CMK (cell line): ENCODE data around the gene CD68.
"Not testable (repeated sequence)": the region's sequence is repeated elsewhere in the genome, so short reads cannot be mapped to it uniquely, and the experiment has no call there.

Source experiments
- DNase-seq: peaks from one replicate; pipeline ENCODE4 v3.0.0-alpha.2; 2010; ENCODE audit warnings: low read depth

CD68 gene

DNA sequence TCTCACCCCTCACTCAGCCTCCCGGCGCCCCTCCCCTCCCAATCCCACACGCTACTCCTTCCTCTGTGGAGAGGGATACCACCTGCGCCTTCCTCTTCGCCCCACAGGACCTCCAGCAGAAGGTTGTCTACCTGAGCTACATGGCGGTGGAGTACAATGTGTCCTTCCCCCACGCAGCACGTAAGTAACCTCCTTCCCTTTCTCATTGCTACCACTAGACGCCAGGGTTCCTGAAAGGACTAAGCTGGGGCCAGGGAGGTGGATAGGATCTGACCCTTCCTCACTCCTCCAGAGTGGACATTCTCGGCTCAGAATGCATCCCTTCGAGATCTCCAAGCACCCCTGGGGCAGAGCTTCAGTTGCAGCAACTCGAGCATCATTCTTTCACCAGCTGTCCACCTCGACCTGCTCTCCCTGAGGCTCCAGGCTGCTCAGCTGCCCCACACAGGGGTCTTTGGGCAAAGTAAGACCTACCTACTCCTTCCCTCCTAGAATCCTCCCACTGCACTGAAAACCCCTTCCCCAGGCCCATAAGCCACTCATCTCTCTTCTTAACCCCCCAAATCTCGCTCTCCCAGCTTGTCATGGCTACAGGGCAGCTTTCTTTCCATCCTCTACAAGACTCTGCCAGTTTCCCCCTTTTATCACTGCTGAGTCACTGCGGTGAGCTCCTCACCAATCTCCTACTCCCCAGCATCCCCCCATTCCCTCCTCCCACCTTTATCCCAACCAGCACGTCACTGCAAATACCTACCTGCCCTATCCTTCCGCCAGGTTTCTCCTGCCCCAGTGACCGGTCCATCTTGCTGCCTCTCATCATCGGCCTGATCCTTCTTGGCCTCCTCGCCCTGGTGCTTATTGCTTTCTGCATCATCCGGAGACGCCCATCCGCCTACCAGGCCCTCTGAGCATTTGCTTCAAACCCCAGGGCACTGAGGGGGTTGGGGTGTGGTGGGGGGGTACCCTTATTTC, 1.5 kb downstream of the CD68 start:
- no peak for DNase-seq

DNA sequence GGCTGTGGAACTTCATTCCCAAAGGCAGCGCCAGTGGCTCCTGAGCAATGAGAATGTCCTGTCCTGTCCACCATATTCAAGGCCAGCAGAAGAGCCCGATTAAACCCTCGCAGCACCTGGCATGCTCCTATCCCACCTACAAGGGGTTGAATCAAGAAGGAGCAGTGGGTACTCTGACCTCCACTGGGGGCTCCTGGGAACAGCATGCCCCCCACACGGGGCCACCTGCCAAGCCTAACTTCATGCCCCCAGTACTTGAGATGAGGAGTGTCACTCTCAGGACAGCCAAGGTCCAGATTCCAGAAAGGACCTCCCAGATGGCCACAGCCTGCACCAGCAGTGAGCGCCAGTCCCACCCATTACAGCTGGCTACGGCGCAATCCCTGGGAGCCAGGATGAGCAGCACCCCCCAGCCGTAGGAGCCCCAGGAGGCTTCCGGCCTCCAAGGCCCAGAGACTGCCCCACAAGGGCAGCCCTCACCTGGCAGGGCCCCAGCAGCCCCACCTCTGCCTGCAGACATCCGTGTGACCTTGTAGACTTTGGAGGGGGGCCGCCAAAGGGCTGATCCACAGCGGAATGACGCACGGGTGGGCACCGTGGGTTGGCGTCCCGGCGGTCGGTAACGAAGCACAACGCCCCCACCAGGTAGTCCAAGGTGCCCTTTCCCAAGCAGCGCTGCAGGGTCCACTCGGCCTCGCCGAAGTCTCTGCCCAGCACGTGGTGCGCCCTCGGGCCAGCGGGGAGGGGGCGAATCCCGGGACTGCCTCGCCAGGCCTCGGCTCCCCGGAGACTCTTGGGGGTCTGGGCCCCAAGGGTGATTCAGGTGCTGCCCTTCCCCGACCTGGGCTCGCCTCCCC, 3.2 kb downstream of the CD68 start:
- DNase-seq = no peak

DNA sequence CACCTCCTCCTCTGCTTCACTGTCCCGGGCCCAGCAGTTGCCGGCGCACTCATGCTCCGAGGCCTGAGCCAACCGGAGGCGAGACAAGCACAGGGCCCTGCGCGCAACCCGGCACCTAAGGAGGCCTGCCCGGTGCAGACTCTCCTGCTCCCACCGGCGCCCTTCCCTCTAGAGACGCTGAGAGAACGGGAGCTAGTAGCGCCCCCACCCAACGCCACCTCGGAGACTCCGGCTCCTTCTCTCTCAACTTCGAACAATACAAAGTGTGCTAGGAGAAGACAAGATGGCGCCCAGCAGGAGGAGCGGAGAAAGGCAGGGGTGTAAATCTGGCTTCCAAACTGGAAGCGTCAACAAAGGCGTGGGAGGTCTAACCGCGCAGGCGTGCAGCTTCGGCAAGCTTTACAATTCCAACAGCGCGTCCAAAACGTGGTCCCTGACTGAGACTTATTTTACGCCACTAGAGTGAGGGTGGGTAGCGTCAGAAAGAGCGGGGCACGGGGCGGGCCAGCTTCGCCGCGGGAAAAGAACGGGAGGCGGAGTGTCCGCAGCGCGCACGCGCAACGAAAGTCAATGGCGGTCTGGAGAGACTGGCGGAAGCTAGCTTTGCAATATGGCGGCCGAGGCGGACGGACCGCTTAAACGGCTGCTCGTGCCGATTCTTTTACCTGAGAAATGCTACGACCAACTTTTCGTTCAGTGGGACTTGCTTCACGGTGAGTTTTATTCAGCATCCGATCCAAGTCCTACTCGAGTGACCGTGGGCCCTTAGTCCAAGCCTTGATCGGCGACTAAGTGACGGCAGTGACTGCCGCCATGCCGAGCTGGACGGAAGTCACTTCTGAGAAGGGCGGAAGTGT, 4.0 kb downstream of the CD68 start, which contains the start of gene MPDU1:
TSS of gene MPDU1 (plus strand) at position 600 of the 857 bp plus-strand sequence. CDS start at position 611, 11 bp downstream.
- peak; percentile 86 for DNase-seq

DNA sequence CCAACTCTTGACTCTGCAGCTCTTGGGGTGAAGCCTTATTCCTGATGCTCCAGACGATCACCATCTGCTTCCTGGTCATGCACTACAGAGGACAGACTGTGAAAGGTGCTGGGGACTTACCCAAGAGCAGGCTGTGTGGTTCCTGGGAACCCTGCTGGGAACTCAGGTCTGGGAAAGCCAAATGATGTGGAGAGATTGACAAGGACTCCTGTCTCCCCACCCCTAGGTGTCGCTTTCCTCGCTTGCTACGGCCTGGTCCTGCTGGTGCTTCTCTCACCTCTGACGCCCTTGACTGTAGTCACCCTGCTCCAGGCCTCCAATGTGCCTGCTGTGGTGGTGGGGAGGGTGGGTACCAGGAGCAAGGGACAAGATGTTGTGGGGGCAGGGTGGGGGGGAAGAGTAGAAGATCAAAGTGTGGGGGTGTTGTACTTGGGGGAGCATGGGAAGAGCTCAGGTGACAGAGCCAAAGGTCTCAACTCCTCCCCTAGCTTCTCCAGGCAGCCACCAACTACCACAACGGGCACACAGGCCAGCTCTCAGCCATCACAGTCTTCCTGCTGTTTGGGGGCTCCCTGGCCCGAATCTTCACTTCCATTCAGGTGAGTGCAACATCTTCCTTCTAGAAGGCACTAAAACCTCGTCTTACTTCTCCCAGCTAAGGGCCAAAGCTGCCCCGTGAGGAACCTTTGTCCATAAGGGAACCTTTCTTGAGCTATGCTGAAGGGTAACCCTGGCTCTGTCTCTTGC, 7.4 kb downstream of the CD68 start:
- DNase-seq = no peak

DNA sequence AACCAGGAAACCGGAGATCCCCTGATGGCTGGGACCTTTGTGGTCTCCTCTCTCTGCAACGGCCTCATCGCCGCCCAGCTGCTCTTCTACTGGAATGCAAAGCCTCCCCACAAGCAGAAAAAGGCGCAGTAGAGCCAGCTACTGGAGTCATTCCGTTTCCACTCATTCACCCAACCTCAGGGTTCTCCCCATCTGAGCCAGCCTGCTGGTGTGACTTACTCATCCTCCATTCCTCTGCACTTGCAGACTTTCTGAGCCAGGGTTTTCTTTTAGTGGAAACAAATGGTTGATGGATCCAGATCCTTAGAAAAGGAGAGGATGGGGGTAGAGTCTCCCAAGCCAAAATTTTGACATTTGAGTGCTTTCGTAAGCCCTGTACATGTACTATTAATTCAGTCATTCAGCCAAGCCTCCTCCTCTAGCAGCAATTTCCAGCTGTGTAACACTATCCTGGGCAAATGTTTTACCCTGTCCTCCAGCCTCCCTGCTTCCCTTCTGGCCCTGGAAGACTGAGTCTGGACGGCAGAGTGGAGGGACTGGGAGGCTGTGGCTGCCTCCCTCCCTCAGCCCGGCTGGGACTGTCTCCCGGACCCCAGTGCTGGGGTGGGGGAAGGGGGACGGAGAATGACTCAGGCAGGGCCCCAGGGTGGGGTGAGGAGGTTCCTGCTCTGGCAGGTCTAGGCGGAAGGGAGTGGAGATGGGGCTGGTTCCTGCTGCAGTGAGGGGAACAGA, 8.1 kb downstream of the CD68 start:
- no peak for DNase-seq

DNA sequence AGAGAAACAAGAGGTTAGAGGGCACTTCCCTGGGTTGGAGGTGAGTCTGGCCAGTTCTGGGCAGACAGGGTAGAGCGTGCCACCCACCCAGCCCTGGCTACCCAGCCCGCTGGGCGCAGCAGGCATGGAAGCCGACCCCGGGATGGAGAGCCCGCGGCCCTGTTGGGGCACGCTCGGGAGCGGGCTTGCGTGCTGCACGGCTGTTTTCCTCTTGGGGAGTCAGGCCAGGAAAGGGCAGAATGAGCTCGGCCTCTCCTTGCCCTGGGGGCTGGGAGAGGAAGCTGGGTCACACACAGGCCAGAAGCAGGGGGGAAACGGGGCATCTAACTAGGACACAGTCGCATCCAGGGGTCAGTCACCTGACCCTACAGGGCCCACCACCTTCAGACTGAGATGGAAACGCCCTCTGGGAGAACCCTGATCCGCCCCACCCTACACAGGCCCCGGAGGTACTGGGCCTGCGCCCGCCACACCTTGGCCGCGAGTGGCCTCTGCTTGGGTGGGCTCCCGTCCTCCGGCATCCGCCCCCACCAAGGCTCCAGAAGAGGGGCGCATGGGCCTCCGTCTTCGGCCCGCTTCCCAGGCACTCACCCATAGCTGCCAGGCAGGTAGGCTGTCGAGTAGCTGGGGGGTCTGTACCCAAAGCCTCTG, 9.2 kb downstream of the CD68 start:
- DNase-seq = no peak

DNA sequence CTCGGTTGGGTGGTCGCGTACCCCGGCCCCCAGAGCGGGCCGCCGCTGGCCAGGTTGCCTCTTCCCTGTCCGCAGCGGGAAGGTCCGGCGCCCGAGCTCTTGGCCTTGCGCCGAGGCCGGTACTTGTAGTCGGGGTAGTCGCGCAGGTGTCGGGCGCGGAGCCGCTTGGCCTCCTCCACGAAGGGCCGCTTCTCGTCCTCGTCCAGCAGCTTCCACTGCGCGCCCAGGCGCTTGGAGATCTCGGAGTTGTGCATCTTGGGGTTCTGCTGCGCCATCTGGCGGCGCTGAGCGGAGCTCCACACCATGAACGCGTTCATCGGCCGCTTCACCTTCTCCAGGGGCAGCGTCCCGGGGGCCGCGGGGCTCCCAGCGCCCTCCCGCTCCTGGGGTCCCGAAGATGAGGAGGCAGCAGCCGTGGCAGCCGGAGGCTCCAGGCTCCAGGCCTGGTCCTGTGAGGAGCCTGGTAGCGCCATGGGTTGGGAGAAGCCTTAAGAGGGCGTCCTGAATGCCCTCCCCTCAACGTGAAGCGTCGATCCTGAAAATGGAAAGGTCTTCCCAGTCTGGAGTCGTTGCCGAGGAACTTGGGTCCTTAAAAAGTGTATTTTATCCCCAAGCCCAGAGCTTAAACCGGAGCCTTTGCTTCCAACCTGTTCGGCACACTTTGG, 9.9 kb downstream of the CD68 start:
- DNase-seq = no peak

DNA sequence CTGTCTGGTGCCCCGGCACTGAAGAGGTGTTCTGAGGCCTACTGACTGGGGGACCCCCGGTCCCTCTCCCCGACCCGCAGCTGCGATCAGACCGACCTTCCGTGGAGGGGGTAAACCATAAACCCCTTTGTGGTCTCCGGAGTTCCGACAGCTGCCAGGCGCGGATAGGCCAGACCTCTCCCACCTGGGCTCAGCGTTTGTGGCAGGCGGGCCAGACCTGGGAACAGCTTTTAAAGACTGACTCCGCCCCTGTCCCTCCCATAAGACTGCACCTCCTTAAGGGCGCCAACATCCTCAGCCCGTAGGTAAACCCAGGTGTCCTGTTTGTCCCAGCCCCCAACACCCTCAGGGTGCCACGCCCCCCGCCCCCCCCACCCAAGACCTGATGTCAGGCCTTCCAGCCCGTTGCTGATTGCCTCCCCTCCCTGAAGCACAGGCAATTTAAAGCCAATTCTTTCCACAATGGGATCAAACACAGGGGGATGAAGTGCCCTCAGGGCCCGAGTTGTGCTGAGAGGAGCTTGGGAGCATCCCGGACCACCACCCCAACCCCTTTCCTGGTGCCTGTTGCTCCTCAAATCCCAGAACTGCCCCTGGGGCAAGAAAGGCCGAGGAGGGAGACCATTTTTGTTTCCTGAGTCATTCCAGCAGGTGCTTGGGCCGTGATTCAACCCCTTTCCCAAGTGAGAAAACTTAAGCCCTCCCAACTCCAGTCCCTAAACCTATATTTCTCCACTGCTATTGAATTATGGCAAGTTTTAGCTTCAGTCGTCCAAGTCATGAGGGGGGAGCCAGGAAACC, 10.7 kb downstream of the CD68 start, which contains the start of gene SOX15:
TSS of gene SOX15 (minus strand) at position 204 of the 801 bp plus-strand sequence. CDS start 418 bp downstream, outside the sequence.
- no peak for DNase-seq

DNA sequence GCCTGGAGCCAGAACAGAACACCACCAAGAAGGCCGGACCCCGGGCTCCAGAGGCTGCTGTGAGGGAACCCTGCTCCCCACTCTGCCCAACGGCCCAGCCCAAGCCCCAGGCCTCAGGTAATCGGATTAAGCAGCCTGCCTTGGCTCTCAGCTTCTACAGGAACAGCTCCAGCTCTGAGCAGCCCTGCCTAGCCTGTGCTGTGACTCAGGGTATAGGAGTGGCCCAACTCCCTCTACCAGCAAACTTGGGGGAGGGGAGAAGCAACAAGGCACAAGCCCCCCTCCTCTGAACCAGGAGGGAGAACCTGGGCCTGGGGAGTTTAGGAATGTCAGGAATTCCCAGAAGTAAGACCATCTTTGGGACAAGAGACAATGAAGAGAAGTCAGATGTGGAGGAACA, 11.3 kb downstream of the CD68 start:
- no peak for DNase-seq

DNA sequence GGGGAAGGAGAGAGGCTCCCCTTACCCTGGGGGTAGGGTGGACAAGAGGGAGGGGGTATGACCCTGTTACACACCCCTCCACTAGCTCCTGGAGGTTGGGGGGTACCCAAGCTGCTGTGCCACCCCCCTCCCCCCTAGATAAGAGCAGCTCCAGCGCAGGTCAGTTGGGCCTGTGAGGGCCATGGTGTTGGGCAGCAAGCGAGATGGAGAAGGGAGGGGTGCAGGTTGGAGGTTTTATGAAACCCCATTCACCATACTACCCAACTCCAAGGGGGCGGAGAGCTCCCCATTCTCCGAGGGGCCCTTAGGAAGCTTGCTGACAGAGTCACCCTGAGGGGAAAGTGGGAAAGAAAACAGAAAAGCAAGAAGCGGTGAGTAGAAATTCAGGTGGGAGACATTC, 12.2 kb downstream of the CD68 start:
- DNase-seq = no peak

DNA sequence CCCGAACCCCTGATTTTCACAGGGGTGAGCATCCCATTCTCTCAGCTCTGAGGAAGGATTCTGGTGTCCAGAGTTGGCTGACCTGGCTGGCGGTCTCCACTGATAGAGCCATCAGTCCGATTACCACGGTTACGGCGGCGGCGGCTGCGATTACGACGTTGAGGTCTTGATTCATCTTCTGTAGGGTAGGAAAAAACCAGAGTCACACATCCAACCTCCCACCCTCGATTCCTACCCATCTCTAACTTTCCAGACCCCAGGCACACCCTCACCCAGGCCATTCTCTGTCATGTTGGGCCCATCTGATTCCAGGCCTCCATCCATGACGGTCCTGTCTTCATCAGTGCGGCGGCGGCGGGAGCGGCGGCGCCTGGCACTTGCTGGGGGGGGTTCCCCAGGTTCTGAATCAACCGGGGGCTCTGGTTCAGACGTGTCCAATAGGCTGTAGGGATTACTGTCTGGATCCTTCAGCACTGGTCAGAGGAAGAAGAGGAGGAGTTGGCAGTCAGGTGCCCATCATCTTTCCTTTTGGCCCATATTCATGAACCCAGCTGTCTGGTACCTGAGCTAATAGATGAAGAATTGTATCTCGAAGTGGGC, 13.1 kb downstream of the CD68 start:
- no peak for DNase-seq

DNA sequence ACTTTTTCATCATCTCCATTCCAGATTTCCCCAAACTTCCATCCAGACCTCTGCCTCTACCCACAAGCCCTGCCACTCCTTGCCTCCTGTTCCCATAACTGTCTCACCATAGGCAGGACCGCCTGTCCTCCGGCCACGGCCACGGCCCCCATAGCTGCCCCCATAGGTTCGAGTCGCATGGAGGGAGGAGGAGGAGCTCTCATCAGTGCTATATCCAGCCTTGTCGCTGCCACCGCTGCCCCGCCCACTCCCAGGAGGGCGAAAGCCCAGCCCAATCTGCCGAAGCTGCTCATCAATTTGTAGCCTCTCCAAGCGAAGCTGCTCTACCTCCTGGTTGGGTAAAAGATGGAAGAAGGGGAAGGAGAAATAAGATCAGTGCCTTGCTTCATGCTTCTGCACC, 13.9 kb downstream of the CD68 start:
- no peak for DNase-seq

DNA sequence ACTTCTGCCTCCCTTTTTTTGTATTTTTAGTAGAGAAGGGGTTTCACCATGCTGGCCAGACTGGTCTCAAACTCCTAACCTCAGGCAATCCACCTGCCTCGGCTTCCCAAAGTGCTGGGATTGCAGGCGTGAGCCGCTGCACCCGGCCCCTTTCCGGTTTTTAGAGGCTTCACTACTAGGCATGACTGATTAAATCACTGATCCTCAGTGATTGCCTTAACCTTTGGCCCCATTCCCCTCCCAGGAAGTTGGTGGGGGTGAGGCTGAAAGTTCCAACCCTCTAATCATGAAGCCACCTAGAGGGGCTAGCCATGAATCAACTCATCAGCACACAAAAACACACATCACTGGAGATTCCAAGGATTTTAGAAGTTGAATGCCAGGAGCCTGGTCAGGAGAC, 18.1 kb downstream of the CD68 start:
- DNase-seq = not testable (repeated sequence)

DNA sequence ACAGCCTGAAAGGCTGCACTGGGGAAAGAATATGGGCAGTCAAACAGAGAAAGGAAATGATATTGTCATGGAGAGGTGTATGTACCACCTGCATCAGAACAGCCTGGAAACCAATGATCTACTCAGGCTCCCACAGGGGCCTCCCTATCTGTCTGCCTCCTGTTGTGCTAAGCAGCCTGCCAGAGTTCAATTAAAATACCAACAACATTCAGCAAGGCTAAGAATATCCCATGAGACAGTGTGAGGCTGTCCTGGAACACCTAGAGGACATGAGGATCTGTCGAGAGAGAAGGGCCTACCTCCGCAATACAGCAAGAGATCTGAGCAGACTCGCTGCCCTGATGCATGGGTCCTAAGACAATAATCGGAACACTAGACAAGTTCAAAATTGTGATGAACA, 26.8 kb downstream of the CD68 start:
- DNase-seq = no peak

DNA sequence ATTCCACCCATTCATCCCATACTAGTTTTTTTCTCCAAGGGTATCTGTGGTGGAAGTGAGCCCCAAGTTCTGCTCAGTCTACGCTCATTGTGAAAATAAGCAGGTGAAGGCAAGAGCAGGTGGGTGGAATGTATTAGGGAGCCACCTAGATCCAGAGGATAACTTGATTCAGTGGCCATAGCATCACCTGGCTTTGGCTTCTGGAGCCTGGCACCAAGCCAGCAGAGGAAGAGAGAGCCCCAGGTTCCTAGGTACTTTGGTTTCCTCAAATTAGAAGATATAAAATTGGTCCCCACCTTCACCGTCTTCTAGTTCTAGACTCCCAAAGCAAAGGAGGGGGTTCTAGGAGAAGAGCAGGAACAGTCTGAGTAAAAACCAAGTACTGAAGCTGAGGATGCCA, 31.2 kb downstream of the CD68 start:
- DNase-seq = no peak

DNA sequence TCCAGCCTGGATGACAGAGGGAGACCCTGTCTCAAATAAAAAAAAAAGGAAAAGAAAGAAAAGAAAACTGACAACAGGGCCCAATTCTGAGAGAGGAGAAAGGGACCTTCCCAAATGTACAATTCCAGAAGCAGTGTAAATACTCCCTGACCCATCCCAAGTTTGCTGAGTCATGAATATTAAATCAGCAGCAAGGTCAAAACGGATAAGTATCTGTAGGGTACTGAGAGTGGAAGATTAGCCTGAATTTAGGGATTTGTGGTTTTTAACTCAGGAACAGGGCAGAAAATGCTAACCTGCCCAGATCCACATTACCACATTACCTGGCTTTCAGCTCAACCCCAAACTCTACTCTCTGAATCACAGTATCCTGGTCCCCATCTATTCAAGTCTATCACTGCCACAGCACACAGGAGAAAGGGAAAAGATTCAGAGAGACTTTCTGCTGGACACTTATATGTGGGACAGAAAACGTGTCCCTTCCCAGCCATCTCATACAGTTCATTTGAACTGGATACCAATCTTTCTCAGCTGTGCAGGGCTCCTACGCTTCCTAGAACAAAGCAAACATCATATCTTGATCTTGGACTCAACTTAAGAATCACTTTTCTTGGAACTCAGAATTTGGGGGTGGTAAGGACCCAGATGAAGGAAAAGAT, 32.3 kb downstream of the CD68 start:
- DNase-seq = no peak

DNA sequence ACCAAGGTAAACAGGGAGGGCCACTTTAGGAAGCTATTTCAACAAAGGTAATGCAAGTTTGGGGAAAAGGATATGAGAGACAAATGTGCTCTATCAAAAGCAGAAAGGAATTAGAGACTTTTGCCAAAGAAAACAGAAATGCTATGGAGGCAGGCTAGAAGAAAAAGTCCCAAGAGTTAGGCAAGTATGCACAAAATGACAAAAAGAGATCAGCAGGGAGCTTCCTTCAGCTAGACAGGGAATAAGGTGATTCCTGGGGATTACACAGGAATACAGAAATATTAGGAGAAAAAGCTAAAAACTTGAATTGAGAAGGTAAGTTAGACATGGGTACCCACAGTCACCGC, 32.8 kb downstream of the CD68 start:
- no peak for DNase-seq
